Measurements from ENCODE around the gene DCLK2. TPM values are rescaled to one million over a fixed set of nuclear protein-coding genes. Genes with fewer than 3 reads are reported as not detected.

Gene DCLK2
- total and polyA plus RNA-seq, 2 of the 4 experiments (the other 2 are of a cell fraction), result 11.3 to 15.5 TPM

DNA sequence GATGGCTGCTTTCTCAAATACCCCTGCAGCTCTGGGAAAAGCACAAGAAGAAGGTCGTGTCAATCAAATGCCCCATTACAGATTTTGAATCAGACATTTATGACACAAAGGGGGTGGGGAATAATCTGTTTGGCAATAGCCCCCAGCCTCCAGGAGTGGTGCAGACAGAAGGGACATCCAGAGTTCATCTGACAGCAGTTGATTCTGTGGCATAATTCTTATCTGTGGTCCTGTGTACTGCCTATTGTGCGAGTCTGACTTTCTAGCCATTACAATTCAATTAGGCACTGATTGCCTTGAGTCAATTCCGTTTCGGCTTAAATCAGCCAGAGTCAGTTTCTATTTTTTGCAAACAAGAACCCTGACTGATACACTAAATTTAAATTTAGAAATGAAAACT, 28.6 kb upstream of the DCLK2 start:
- Histone ChIP-seq H3K9ac (ENCODE audit: low read depth, low read length) (no peak overlapping the region), H3K23ac (ENCODE audit: low read depth, low read length) (no peak overlapping the region), H4K20me1 (ENCODE audit: insufficient read depth, low read length) (no peaks in the 10 kb centered on the region), H2BK5ac (ENCODE audit: low read depth, low read length, poor library complexity, severe bottlenecking) (no peak overlapping the region), H3K4me1 (ENCODE audit: control insufficient read depth, insufficient read depth, low read length) (no peaks in the 10 kb centered on the region), H2AK9ac (replicated peaks; ENCODE audit: low read depth, low read length, poor library complexity) (peak overlapping the region; percentile 19), H2BK20ac (ENCODE audit: low read depth, low read length) (no peak overlapping the region), H2AK5ac (ENCODE audit: low read depth, low read length) (no peak overlapping the region), H3K27me3 (ENCODE audit: control insufficient read depth, insufficient read depth, low read length) (no peaks in the 10 kb centered on the region), H3K36me3 (ENCODE audit: control insufficient read depth, insufficient read depth, low read length) (no peaks in the 10 kb centered on the region), H2BK120ac (ENCODE audit: low read depth, low read length) (no peak overlapping the region), H2BK15ac (ENCODE audit: low read depth, low read length) (no peak overlapping the region; the same call in 2 of the 3 replicates), H3K4ac (ENCODE audit: low read depth, low read length) (no peak overlapping the region), H2AFZ (replicated peaks; ENCODE audit: low read length, poor library complexity) (no peak overlapping the region), H3K56ac (ENCODE audit: extremely low read depth, insufficient read depth, low read length) (no peak overlapping the region), H3K4me2 (ENCODE audit: low read depth, low read length) (no peak overlapping the region), H3K9me1 (ENCODE audit: insufficient read depth, low read length) (no peaks in the 10 kb centered on the region), H4K91ac (ENCODE audit: insufficient read depth, low read depth, low read length) (no peak overlapping the region), H3K18ac (ENCODE audit: low read depth, low read length) (no peak overlapping the region), H3K27ac (ENCODE audit: insufficient read depth, low read length) (no peak overlapping the region), H3K9me3 (ENCODE audit: control insufficient read depth, insufficient read depth, low read length) (no peaks in the 10 kb centered on the region), H3K79me1 (ENCODE audit: low read depth in 1 of 2, low read length in 2 of 2) (no peaks in the 10 kb centered on the region), H3K14ac (replicated peaks; ENCODE audit: low read depth, low read length) (no peak overlapping the region), H4K5ac (ENCODE audit: low read depth, low read length) (no peak overlapping the region), H4K8ac (ENCODE audit: low read depth in 2 of 2, low read length in 2 of 2) (no peak overlapping the region), H3K4me3 (ENCODE audit: insufficient read depth, low read depth, low read length) (no peak overlapping the region)
- in situ Hi-C loops (cut with MboI; ENCODE audit: low sequenced_read_pairs) (no loop called here), dilution Hi-C loops (cut with HindIII; ENCODE audit: low sequenced_read_pairs, unreplicated experiment) (no loop called here), intact Hi-C loops (cut with micrococcal nuclease) (no loop called here)
- TF ChIP-seq NFE2L2 (IDR thresholded peaks at IDR 0.05; ENCODE audit: low read depth, low read length) (no peak), FOS (IDR thresholded peaks at IDR 0.05; ENCODE audit: low read depth, low read length) (no peak), CEBPB (IDR thresholded peaks at IDR 0.05; ENCODE audit: low read depth, low read length) (no peak), SMC3 (IDR thresholded peaks at IDR 0.05; ENCODE audit: low read depth, low read length) (no peak), MAFK (IDR thresholded peaks at IDR 0.05; ENCODE audit: low read depth, low read length) (no peak), RCOR1 (IDR thresholded peaks at IDR 0.05; ENCODE audit: insufficient replicate concordance, low read length) (no peak), BHLHE40 (IDR thresholded peaks at IDR 0.05; ENCODE audit: low read depth, low read length) (no peak)
- TF ChIP-seq, protein P1, sequence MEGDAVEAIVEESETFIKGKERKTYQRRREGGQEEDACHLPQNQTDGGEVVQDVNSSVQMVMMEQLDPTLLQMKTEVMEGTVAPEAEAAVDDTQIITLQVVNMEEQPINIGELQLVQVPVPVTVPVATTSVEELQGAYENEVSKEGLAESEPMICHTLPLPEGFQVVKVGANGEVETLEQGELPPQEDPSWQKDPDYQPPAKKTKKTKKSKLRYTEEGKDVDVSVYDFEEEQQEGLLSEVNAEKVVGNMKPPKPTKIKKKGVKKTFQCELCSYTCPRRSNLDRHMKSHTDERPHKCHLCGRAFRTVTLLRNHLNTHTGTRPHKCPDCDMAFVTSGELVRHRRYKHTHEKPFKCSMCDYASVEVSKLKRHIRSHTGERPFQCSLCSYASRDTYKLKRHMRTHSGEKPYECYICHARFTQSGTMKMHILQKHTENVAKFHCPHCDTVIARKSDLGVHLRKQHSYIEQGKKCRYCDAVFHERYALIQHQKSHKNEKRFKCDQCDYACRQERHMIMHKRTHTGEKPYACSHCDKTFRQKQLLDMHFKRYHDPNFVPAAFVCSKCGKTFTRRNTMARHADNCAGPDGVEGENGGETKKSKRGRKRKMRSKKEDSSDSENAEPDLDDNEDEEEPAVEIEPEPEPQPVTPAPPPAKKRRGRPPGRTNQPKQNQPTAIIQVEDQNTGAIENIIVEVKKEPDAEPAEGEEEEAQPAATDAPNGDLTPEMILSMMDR (conservative IDR thresholded peaks at IDR 0.05; ENCODE audit: low read depth, low read length), result no peak
- ATAC-seq (ENCODE audit: low read depth) (no peak), DNase-seq (no peak)
- WGBS, 2 experiments (ENCODE audit: extremely low coverage in 2 of 2, insufficient read length in 1 of 2), result no CpG with 5 or more reads among the region's 4 CpGs
- ChIA-PET POLR2A (ENCODE audit: unreplicated experiment) (no interaction called here), CTCF (no interaction called here)
- no TSS peak for BruUV-seq (replicated peaks)

Measured in IMR-90 (cell line).